Hepatocyte (in vitro differentiated cells): Measurements from ENCODE around the gene ST6GALNAC5.

Experiments used
- EZH2phosphoT487 ChIP-seq: fragments of 200-600 bp; sonication (generic); IDR thresholded peaks from one replicate; pipeline ENCODE4 v1.6.1; 2018; ENCODE audit warnings: antibody characterized with exemption, mild to moderate bottlenecking, low read depth, moderate library complexity; ENCODE audit not compliant: unreplicated experiment, severe bottlenecking
- TF ChIP-seq, protein P1 (sequence below): fragments of 200-600 bp; sonication (generic); IDR thresholded peaks from 2 replicates; pipeline ENCODE4 v1.5.1; 2016; ENCODE audit warnings: antibody characterized with exemption, mild to moderate bottlenecking; ENCODE audit not compliant: poor library complexity

DNA sequence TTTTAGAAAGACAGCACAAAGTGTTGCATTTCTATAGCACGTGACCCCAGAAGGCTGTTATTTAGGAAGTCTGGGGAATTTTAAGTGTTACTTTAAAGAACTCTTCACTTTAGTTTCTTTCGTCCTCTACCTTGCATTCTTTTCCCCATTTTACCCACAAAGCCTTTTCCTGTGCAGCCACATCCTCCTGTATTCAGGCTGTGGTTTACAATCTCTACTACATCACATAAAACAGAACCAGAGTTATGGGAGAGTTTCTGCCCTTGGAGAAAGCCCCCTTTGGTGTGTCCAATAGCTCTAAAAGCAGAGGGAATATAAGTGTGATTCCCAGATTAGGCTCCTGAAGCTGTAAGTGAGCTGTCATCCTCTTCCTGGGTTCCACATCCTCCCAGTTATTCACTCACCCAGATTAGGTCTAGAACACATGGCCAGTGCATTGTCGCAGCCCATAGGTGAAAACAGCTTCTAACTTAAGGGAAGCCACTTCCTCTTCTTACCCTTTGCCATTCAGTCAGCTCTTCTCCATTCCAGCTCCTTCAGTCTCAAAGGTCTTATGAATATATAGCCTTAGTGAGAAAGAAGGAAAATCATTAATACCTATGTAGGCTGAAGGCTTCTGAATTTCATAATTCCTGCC is 180.8 kb downstream of the ST6GALNAC5 start:
- TF ChIP-seq, protein P1, sequence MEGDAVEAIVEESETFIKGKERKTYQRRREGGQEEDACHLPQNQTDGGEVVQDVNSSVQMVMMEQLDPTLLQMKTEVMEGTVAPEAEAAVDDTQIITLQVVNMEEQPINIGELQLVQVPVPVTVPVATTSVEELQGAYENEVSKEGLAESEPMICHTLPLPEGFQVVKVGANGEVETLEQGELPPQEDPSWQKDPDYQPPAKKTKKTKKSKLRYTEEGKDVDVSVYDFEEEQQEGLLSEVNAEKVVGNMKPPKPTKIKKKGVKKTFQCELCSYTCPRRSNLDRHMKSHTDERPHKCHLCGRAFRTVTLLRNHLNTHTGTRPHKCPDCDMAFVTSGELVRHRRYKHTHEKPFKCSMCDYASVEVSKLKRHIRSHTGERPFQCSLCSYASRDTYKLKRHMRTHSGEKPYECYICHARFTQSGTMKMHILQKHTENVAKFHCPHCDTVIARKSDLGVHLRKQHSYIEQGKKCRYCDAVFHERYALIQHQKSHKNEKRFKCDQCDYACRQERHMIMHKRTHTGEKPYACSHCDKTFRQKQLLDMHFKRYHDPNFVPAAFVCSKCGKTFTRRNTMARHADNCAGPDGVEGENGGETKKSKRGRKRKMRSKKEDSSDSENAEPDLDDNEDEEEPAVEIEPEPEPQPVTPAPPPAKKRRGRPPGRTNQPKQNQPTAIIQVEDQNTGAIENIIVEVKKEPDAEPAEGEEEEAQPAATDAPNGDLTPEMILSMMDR = no peak
- no peak for TF ChIP-seq EZH2phosphoT487
